H7 (cell line): ENCODE measurements around the gene AMER3. TPM values are rescaled to one million over a fixed set of nuclear protein-coding genes. Genes with fewer than 3 reads are reported as not detected.
"Not testable (repeated sequence)": the region's sequence is repeated elsewhere in the genome, so short reads cannot be mapped to it uniquely, and the experiment has no call there.

Source experiments
- DNase-seq: peaks from one replicate; pipeline ENCODE4 v3.0.0; 2012
- H3K27me3 ChIP-seq: 2 replicates; pipeline ENCODE4 v1.6.0; 2011; ENCODE audit warnings: mild to moderate bottlenecking, low read length; ENCODE audit not compliant: control insufficient read depth, insufficient read depth
- H3K36me3 ChIP-seq: replicated peaks from 2 replicates; pipeline ENCODE4 v1.5.1; 2011; ENCODE audit warnings: low read length; ENCODE audit not compliant: control insufficient read depth, insufficient read depth
- H3K4me3 ChIP-seq: 2 replicates; pipeline ENCODE4 v1.5.1; 2011; ENCODE audit warnings: low read depth, mild to moderate bottlenecking, control low read depth, low read length, moderate library complexity; ENCODE audit not compliant: insufficient read depth
- total RNA-seq: library from RNA; depleted of rRNA; stranded (reverse); fragments of >200 nt; shearing (Covaris generic); gene quantifications from 2 replicates; pipeline ENCODE4 v1.2.3, GENCODE V29; 2014; rRNA removed

AMER3 gene
- 0.04 and 0.14 TPM in 2 replicates for total RNA-seq

GRCh38 chr2:130755256-130756052 lies at the start of gene AMER3:
AMER3 (plus strand) TSS chr2:130755540; CDS start chr2:130762073, 6,533 bp downstream.
- no peaks in the 10 kb centered on the region for H3K36me3 ChIP-seq
- peak; percentile 94 for DNase-seq
- peaks cover 18% of the 10 kb centered on the region for H3K27me3 ChIP-seq
- peak within 1 kb of the TSS; percentile 60 for H3K4me3 ChIP-seq

- H3K4me3 ChIP-seq, DNase-seq, H3K27me3 ChIP-seq, H3K36me3 ChIP-seq: not testable (repeated sequence)
Measured at GRCh38 chr2:130714795-130715194, 40.5 kb upstream of the AMER3 start.

- Histone ChIP-seq H3K4me3 (no peak overlapping the region), H3K27me3 (no peaks in the 10 kb centered on the region), H3K36me3 (no peaks in the 10 kb centered on the region)
- DNase-seq: no peak
Measured at GRCh38 chr2:130720036-130720435, 35.3 kb upstream of the AMER3 start.

- no peak for DNase-seq
- Histone ChIP-seq H3K27me3 (no peaks in the 10 kb centered on the region), H3K36me3 (no peaks in the 10 kb centered on the region), H3K4me3 (no peak overlapping the region)
Measured at GRCh38 chr2:130720528-130720927, 34.8 kb upstream of the AMER3 start.

DNA sequence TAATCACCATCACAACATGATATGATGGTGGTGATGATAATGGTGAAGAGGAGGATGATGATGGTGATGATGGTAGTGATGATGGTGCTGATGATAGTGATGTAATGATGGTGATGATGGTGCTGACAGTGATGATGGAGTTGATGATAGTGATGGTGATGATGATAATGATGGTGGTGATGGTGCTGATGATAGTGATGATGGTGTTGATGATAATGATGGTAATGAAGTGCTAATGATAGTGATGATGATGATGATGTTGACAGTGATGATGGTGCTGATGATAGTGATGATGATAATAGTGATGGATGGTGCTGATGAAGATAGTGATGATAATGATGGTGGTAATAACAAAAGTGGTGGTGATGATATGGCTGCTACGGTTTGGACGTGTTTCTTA lies 30.9 kb upstream of the AMER3 start:
- peaks cover 6% of the 10 kb centered on the region for H3K27me3 ChIP-seq
- H3K36me3 ChIP-seq: no peaks in the 10 kb centered on the region
- no peak for DNase-seq
- H3K4me3 ChIP-seq: no peak overlapping the region

DNA sequence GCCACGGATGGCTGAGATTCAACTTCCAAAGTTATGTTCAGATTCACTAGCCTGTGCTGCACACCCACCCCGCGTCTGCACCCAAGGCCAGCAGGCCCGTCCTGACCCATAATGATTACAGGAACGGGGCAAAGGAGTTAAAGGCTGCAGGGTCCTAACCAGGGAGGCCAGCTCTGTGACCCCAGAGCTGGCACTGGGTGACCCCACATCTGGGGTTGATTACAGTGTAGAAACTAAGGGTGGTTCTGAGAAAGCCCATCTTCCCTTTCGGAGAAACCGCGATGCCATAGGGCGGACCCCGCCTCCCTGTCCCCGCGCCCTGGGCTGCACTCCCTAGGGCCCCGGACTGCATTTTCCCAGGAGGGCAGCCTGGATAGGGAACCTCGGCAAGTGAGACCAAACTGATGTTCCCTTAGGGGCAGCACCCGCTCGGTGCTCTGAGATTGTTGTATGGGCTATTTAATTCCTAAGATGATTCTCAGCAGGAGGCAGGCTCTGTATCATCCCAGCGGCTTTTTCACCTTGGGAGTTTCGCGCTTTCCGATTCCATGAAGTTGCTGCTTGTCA lies 28.6 kb upstream of the AMER3 start:
- Histone ChIP-seq H3K36me3 (no peaks in the 10 kb centered on the region), H3K27me3 (peaks cover 6% of the 10 kb centered on the region), H3K4me3 (peak overlapping the region; percentile 67)
- DNase-seq: peak; percentile 51

DNA sequence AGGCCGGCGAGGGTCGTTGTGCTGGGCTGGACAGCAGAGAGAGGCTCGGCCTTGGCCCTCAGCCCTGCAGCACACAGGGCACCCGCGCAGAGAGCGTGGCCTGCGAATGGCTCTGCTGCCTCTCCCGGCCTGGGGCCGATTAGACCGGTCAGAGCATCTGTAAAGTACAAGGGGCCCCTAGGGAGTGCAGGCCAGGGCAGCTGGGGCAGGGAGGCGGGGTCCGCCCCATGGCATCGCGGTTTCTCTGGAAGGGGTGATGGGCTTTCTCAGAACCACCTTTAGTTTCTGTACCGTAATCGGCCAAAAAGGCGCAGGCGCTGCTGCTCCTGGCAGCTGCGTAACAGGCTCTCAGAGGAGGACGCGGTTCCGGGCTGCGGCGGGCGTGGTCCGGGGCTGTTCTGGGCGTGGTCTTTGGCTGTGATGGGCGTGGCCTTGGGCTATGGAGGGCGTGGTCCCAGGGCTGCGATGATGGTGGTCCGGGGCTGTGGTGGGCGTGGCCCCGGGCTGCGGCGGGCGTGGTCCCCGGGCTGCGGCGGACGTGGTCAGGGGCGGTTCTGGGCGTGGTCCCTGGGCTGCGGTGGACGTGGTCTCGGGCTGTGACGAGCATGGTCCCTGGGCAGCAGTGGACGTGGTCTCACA lies 27.9 kb upstream of the AMER3 start:
- Histone ChIP-seq H3K4me3 (peak overlapping the region; percentile 68), H3K27me3 (peaks cover 6% of the 10 kb centered on the region), H3K36me3 (no peaks in the 10 kb centered on the region)
- peak; percentile 96 for DNase-seq

- peak; percentile 48 for DNase-seq
- Histone ChIP-seq H3K36me3 (no peaks in the 10 kb centered on the region), H3K4me3 (peak overlapping the region; percentile 68), H3K27me3 (peaks cover 6% of the 10 kb centered on the region)
Measured at GRCh38 chr2:130728007-130728454, 27.3 kb upstream of the AMER3 start.

- Histone ChIP-seq H3K36me3 (no peaks in the 10 kb centered on the region), H3K4me3 (peak within 1 kb of the TSS; percentile 68), H3K27me3 (peaks cover 6% of the 10 kb centered on the region)
- no peak for DNase-seq
Measured at GRCh38 chr2:130728549-130729316, 26.6 kb upstream of the AMER3 start, which contains the start of gene GPR148. GPR148 (plus strand) TSS chr2:130729070; CDS start chr2:130729152, 82 bp downstream.

DNA sequence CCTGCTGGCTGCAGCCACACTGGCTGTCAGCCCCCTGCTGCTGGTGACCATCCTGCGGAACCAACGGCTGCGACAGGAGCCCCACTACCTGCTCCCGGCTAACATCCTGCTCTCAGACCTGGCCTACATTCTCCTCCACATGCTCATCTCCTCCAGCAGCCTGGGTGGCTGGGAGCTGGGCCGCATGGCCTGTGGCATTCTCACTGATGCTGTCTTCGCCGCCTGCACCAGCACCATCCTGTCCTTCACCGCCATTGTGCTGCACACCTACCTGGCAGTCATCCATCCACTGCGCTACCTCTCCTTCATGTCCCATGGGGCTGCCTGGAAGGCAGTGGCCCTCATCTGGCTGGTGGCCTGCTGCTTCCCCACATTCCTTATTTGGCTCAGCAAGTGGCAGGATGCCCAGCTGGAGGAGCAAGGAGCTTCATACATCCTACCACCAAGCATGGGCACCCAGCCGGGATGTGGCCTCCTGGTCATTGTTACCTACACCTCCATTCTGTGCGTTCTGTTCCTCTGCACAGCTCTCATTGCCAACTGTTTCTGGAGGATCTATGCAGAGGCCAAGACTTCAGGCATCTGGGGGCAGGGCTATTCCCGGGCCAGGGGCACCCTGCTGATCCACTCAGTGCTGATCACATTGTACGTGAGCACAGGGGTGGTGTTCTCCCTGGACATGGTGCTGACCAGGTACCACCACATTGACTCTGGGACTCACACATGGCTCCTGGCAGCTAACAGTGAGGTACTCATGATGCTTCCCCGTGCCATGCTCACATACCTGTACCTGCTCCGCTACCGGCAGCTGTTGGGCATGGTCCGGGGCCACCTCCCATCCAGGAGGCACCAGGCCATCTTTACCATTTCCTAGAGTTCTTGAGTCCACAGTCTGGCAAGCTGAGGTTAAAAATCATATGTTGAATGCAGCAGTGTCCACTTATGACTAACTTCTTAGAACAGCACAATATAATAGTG lies 25.7 kb upstream of the AMER3 start:
- Histone ChIP-seq H3K4me3 (no peak overlapping the region), H3K36me3 (no peaks in the 10 kb centered on the region), H3K27me3 (peaks cover 6% of the 10 kb centered on the region)
- DNase-seq: no peak

DNA sequence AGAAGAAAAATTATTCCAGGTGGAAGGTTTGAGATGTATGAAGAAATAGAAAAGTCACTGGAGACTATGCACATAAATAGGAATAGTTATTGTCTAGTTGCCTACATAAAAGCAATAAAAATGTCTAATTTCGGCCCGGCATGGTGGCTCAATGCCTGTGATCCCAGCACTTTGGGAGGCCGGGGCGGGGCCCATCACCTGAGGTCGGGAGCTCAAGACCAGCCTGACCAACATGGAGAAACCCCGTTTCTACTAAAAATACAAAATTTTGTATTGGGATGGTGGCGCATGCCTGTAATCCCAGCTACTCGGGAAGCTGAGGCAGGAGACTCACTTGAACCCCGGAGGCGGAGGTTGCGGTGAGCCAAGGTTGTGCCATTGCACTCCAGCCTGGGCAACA lies 23.1 kb upstream of the AMER3 start:
- not testable (repeated sequence) for DNase-seq, H3K36me3 ChIP-seq, H3K4me3 ChIP-seq, H3K27me3 ChIP-seq

DNA sequence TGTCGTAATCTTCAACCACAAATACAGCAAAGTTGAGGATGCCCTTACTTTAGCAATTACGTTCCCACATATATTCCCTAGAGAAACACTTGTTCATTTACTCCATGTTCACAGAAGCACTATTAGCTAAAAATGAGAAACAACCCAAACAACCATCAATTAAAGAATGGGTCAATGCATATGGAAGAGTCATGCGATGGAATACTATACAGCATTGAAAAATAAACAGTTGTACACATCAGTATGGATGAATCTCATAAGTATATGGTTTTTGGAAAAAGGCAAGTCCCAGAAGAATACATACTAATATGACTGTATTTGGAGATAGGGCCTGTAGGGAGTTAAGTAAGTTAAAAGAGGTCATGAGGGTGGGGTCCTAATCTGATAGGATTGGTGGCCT lies 20.1 kb upstream of the AMER3 start:
- Histone ChIP-seq H3K27me3 (no peaks in the 10 kb centered on the region), H3K4me3 (no peak overlapping the region), H3K36me3 (no peaks in the 10 kb centered on the region)
- DNase-seq: no peak

DNA sequence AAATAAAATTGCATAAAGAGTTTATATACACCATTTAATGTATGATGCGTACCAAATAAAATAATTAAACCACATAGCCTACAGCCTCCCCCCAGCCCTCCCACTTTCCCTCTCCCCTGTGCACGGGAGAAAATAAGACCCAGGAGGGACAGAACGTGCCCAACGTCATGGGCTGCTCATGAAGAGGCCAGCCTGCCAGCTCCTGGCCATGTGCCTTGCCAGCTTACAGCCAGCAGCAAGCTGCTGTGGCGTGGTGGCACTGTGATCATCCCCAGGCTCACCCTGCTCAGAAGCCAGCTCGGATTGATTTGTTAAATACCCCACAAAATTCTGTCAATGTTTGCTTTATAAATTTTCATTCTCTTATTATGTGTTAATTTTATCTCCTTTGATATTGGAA lies 18.9 kb upstream of the AMER3 start:
- no peak for DNase-seq
- Histone ChIP-seq H3K36me3 (no peaks in the 10 kb centered on the region), H3K4me3 (no peak overlapping the region), H3K27me3 (no peaks in the 10 kb centered on the region)
